Nephron (organoid): Measurements from ENCODE around the gene NF2.

ENCODE experiments used
- H3K27ac Mint-ChIP-seq, 3 experiments: 2 replicates each; pipeline ENCODE4 v1.8.0; 2020; ENCODE audit warnings: mixed read lengths in 3 of 3, mild to moderate bottlenecking in 2 of 3, moderate library complexity in 1 of 3
- H3K27me3 Mint-ChIP-seq: 2 replicates; pipeline ENCODE4 v1.8.0; 2021; ENCODE audit warnings: low read depth, mild to moderate bottlenecking, moderate library complexity, mixed read lengths
- H3K36me3 Mint-ChIP-seq: 2 replicates; pipeline ENCODE4 v1.8.0; 2020; ENCODE audit warnings: low read depth, mixed read lengths
- H3K4me1 Mint-ChIP-seq: 2 replicates; pipeline ENCODE4 v1.8.0; 2020; ENCODE audit warnings: mixed read lengths
- H3K4me3 Mint-ChIP-seq, 3 experiments: 2 replicates each; pipeline ENCODE4 v1.8.0; 2020; ENCODE audit warnings: mild to moderate bottlenecking in 3 of 3, mixed read lengths in 3 of 3, moderate library complexity in 2 of 3
- H3K9me3 Mint-ChIP-seq: 2 replicates; pipeline ENCODE4 v1.8.0; 2020; ENCODE audit warnings: mixed read lengths
- CTCF ChIP-seq, 3 experiments: fragments of 200-600 bp; sonication (generic); IDR thresholded peaks; one replicate each; pipeline ENCODE4 v1.5.0; 2021; ENCODE audit warnings: antibody characterized with exemption in 3 of 3; ENCODE audit not compliant: unreplicated experiment in 3 of 3

The NF2 gene

GRCh38 chr22:29660021-29660420 is 56.6 kb downstream of the NF2 start:
- H3K9me3 Mint-ChIP-seq = no peaks in the 10 kb centered on the region
- peaks cover 3% of the 10 kb centered on the region for H3K27me3 Mint-ChIP-seq
- TF ChIP-seq CTCF (IDR thresholded peaks at IDR 0.05; ENCODE audit: unreplicated experiment in 3 of 3) = no peak
- no peak overlapping the region for H3K4me3 Mint-ChIP-seq
- no peaks in the 10 kb centered on the region for H3K4me1 Mint-ChIP-seq
- peaks cover 66% of the 10 kb centered on the region for H3K36me3 Mint-ChIP-seq
- no peak overlapping the region for H3K27ac Mint-ChIP-seq

GRCh38 chr22:29661336-29661735 is 57.9 kb downstream of the NF2 start:
- no peak overlapping the region for H3K27ac Mint-ChIP-seq
- H3K4me3 Mint-ChIP-seq = no peak overlapping the region
- H3K4me1 Mint-ChIP-seq = no peaks in the 10 kb centered on the region
- H3K9me3 Mint-ChIP-seq = no peaks in the 10 kb centered on the region
- TF ChIP-seq CTCF (IDR thresholded peaks at IDR 0.05; ENCODE audit: unreplicated experiment in 3 of 3) = no peak
- peaks cover 3% of the 10 kb centered on the region for H3K27me3 Mint-ChIP-seq
- H3K36me3 Mint-ChIP-seq = peaks cover 61% of the 10 kb centered on the region

- H3K4me1 Mint-ChIP-seq = no peaks in the 10 kb centered on the region
- TF ChIP-seq CTCF (IDR thresholded peaks at IDR 0.05; ENCODE audit: unreplicated experiment in 3 of 3) = no peak
- peaks cover 3% of the 10 kb centered on the region for H3K27me3 Mint-ChIP-seq
- H3K36me3 Mint-ChIP-seq = peaks cover 57% of the 10 kb centered on the region
- no peak overlapping the region for H3K4me3 Mint-ChIP-seq
- no peak overlapping the region for H3K27ac Mint-ChIP-seq
- H3K9me3 Mint-ChIP-seq = no peaks in the 10 kb centered on the region
Measured at GRCh38 chr22:29663180-29663821, 59.9 kb downstream of the NF2 start.

GRCh38 chr22:29665486-29665885 is 62.1 kb downstream of the NF2 start:
- Mint-ChIP-seq H3K4me1 (no peaks in the 10 kb centered on the region), H3K27me3 (peaks cover 3% of the 10 kb centered on the region)

GRCh38 chr22:29668673-29669072 is 65.2 kb downstream of the NF2 start:
- H3K36me3 Mint-ChIP-seq = peaks cover 55% of the 10 kb centered on the region
- no peak for TF ChIP-seq CTCF (IDR thresholded peaks at IDR 0.05; ENCODE audit: unreplicated experiment in 3 of 3)
- H3K9me3 Mint-ChIP-seq = no peaks in the 10 kb centered on the region
- H3K4me1 Mint-ChIP-seq = no peaks in the 10 kb centered on the region
- no peak overlapping the region for H3K4me3 Mint-ChIP-seq
- H3K27me3 Mint-ChIP-seq = peaks cover 3% of the 10 kb centered on the region
- H3K27ac Mint-ChIP-seq = no peak overlapping the region

More at GRCh38 chr22:29665486-29665885, 62.1 kb downstream of the NF2 start:
- H3K9me3 Mint-ChIP-seq = no peaks in the 10 kb centered on the region
- H3K36me3 Mint-ChIP-seq = peaks cover 62% of the 10 kb centered on the region
- no peak overlapping the region for H3K4me3 Mint-ChIP-seq
- no peak for TF ChIP-seq CTCF (IDR thresholded peaks at IDR 0.05; ENCODE audit: unreplicated experiment in 3 of 3)
- no peak overlapping the region for H3K27ac Mint-ChIP-seq

- TF ChIP-seq CTCF (IDR thresholded peaks at IDR 0.05; ENCODE audit: unreplicated experiment in 3 of 3) = no peak
- no peaks in the 10 kb centered on the region for H3K4me1 Mint-ChIP-seq
- H3K36me3 Mint-ChIP-seq = peaks cover 60% of the 10 kb centered on the region
- H3K4me3 Mint-ChIP-seq = no peak overlapping the region
- no peaks in the 10 kb centered on the region for H3K9me3 Mint-ChIP-seq
- H3K27ac Mint-ChIP-seq = no peak overlapping the region
- no peaks in the 10 kb centered on the region for H3K27me3 Mint-ChIP-seq
Measured at GRCh38 chr22:29670626-29671025, 67.2 kb downstream of the NF2 start.
